GM19468 (cell line): ENCODE measurements around the gene PTPRE.

ENCODE experiments used
- ATAC-seq: cut with Tn5 transposase; IDR thresholded peaks from one replicate; pipeline ENCODE4 v1.9.1; 2021; ENCODE audit warnings: mild to moderate bottlenecking, moderate library complexity, moderate number of reproducible peaks; ENCODE audit not compliant: unreplicated experiment; ENCODE audit errors: extremely low read depth

PTPRE gene

DNA sequence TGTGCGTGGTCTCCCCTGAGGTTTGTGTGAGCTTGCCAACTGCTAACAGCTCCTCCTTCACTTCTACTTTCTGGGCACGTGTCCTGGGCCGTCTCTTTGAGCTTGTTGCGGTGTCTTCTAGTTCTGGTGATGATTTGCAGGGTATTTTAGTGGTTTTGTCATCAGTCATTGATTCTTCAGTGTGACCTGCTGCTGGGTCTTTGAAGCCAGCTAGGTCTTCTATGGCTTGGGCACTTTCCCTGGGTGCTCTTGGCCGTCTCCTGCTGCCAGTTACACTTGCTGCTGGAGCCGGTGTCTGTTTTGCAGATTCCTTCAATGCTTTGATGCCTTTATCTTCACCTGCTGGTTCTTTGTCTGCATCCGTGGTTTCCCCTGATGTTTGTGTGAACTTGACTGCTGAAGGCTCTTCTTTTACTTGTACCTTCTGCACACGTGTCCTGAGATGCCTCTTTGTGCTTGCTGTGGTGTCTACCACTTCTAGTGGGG lies 196.4 kb downstream of the PTPRE start:
- ATAC-seq, result no peak

DNA sequence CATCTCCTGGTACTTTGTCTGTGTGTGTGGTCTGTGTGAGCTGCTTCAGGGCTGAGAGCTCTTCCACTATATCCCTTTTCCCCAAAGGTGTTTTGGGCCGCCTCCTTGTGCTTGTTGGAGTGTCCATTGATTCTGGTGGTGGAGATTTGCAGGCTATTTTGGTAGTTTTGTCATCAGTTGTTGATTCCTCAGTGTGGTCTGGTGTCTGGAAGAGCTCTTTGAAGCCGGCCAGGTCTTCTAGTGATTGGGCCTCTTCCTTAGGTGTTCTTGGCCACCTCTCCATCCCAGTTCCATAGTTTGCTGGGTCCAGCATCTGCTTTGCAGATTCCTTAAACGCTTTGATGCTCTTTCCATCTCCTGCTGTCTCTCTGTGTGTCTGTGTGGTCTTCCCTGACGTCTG lies 198.5 kb downstream of the PTPRE start:
- ATAC-seq, result no peak

DNA sequence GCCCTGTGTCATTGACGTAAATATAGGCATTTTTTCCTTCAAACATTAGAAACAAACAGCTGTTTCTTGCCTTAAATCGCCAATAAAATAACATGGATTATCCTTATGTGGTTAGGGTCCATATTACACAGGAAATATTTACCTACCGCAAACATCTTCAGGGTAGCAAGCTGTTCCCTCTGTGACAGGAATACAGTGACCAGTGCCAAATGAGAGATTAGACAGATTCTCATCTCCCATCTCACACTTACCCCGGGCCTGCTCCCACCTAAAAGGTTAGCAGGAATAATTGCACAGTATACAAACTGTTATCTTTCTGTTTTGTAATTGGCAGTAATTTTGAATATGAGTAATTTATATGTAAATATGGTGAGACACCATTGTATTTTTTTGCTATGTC lies 202.8 kb downstream of the PTPRE start:
- ATAC-seq, result no peak

DNA sequence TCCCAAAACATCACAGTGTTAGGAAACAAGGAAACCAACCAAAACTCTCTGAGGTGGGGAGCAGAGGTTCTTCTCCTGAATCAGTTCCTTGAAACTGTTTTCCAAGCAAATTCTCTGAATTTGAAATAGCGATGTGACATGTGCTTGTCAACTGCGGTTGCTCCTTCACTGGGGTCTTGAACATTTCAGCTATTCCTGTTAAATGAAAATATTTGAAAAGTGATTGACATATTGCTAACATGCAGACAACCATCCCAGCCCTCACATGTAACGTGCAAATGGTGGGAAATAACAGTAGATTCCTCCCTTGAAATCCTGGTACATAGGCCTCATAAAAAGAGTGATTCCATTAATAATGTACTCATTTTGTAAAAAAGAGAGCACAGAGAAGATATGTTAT lies 203.4 kb downstream of the PTPRE start:
- no peak for ATAC-seq

DNA sequence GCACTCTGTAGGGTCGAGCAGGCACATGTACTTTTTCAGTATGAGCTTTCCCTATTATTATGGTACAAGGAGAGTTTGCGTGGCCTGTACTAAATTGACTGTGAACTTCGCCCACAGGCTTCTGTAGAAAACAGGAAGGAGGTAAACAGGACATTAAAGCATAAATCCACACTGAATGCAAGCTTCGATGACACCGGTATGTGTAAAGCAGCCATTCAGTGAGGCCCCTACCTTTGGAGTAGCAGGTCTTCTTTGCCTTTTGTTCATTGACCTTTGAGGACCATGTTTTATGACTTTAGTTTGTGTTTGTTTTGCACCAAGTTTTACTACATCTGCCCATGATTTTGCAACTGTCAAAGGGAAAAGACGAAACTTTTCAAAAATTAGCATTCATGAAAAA lies 204.8 kb downstream of the PTPRE start:
- ATAC-seq, result no peak

DNA sequence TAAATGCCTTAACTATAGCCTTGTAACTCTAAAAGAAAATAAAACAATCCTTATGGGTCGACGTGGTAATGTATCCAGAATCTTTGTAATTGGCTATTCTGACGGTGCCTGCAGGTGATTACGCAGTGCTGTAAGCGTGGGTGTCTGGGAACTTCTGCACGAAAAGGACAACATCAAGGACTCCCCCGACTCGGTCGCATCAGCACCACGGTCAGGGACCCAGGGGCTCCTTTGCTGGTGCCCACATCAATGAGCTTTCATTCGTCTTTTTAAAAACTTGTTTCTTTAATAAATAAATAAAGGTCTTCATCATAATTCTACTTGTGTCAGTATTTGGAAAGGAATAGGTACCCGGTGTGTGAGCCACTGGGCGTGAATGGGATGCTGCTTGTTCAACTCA lies 206.1 kb downstream of the PTPRE start:
- ATAC-seq, result no peak

DNA sequence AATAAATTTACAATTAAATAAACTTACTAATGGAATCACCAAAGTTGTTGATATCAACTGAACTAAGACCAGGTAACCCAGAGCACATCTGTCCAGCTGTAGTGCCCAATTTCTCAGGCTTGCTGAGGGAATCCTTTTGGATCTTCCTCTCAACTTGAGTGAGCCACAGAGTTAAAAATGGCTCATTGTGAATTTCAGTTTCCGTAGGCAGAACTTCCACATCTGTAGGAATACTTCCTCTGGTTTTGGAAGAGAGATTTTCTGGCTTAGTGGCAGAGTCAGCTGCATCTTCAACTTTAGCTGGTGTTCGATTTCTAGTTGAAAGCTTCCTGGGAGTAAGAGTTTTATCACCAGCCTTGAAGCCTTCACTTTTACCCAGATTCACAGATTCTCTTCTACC lies 208.0 kb downstream of the PTPRE start:
- no peak for ATAC-seq

DNA sequence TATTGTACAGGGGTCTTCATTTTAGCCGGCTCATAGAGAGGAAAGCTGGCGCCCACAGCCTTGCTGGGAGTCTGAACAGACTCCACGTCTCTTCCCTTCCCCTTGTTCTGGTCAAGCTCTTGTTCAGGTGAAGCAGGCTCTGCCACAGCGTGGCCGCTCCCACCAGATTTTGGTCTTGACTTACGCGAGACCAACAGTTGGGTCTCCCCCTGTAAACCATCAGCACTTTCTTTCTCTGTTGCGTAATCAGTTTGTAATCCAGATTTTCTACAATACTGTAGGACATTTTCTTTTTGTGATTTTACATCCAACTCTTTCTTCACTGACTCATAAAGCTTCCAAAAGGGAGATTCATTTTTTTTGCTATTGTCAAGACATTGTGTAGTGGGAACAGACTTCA lies 208.5 kb downstream of the PTPRE start:
- no peak for ATAC-seq

DNA sequence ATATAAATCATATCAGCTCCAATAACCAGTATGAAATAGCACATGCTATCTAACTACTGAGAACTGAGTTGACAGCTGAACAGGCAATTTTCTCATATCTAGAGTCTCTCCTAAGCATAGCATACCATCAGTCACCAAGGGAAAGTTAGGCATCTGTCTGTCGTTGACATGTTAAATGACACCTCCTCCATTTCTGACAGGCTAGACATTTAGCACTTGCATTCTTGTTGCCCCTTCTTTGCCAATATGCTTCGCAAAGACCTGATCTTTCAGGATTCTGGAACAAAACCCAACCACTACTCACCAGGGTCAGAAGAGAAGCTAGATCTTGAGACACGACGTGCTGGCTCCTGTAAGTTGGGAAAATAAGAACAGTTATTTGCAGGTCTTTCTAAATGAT lies 209.3 kb downstream of the PTPRE start:
- ATAC-seq, result no peak

DNA sequence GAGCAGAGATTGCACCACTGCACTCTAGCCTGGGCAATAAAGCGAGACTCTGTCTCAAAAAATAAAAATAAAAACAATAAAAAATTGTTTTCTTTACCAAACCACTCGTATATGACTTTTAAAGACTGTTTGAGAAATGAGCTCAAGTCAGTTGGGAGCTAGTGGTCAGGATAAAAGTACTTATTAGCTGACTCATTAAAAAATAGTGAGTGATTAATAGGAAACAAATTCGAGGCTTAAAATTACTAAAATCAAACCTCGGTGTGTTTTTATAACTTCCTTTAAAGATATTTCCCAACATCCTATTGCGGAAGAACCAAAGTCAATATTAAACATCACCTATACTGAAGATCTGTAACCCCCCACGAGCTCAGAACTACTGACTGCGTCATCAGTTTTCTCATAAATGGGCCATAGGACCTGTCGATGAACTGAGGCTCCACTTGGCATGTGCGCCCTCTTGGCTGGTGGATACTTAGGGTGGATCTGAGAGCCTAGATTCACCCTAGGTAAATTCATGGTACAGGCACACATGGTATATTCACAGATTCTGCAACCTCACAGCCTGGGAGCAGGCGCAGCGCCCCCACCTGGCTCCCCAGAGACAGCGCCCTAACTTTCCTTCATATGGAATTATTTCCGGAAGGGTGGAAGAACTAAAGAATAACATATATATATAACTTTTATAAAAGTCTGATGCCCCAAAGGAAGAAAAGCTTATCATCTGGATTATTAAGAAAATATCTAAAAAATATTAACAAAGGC lies 210.1 kb downstream of the PTPRE start:
- no peak for ATAC-seq

DNA sequence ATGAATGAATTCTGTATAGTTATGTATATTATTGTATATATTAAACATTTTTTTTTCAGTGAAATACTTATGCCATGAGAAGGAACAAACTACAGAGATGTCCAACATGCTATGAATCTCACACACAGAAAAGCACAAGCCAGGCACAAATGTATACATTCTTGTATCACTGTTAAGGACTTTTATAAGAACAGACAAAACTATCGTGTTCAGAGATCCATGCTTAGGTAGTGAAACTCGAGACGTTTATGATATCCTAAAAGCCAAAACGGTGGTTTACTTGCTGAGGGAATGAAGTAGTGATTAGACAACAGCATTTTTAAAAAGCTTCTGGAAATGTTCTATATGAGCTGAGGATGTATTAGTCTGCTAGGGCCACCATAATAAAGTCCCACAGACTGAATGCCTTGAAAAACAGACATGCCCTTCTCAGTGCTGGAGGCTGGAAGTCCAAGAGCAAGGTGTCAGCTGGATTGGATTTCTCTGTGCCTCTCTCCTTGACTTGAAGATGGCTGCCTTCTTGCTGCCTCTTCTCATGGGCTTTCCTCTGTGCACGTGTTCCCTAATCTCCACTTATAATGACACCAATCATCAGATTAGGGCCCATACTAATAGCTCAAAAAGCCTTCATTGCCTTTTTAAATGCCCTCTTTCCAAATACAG lies 215.0 kb downstream of the PTPRE start:
- ATAC-seq, result no peak

DNA sequence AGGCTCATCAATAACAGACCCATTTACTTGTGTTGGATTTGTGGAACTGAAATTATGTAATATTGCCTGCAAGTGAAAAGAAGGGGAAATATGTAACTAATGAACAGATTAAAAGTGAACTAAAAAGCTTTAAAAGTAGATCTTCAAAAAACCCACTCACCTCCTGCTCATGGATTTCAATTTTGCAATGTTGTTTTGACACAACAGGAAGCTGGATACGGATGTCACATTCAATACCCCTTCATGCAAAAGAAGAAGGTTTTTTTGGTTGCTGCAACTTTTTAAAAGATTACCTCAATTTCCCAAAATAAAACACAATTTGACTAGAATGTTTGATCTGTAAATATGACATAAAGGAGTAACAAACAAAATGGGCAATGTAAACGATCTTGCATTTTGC lies 216.0 kb downstream of the PTPRE start:
- ATAC-seq, result no peak

DNA sequence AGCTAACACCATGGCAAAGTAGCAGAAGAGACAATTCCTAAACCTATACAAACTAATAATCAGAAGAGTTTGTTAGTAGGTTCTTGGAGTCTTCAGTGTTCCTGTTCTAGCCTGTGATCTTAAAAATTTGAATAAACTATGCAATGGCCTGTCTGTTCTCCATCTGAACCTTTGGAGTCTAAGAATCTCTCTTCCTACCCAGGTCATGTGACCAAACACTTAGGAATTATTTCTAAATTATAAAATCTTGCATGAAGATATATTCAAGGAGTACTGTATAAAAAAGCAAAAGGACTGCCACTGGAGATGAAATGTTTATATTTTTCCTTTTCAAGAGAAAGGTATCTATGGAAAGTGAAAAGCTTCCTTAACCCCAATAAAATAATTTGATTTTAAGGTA lies 216.9 kb downstream of the PTPRE start:
- no peak for ATAC-seq

DNA sequence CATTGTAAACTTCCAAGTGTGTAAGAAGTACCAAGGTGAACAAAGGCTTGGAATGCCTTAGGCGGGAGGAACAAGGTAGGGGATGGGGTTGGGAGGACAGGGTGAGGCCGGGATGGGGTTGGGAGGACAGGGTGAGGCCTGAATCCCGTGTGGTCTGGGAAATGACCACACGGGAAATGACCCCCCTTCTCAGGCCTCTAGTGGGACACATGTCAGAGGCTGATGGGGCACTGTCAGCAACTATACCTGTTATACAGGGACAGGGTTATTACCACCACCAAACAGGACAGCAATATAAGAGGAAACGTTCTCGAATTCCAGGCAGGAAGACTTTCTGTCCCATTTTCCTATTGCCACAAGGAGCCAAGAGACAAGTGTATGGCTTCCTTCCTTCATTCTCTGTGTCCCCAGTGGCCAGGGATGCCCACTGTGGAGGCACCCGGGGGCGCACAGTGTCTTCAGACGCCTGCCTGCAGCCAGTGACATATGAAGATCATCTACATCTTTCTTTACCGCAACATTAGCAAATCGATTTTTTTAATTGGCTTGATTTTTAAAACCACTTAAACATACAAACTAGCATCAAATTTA lies 218.0 kb downstream of the PTPRE start:
- no peak for ATAC-seq

DNA sequence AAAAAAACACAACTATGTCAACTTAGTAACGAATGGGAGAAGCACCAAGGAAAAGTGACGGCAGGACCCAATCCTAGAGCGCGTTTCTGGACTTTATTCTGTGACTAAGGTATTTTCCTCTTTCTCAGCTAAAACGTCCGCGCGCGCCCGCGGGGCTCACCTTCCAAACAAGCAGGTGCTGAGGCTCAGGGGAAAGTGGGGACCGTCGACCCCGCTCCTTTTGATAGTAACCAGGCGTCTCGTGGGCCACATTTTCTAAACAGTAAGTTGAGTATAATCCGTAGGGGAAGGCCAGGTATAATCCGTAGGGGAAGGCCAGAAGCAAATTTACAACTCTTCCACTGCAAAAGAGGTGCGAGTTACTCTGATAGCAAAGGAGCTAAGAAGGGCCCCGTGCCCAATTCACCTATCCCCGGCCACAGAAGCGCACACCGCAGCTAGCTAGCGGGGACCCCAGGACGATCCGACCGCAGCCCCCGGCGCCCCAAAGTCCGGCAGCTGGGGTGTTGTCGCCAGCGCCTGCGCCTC lies 218.6 kb downstream of the PTPRE start:
- ATAC-seq, result no peak

DNA sequence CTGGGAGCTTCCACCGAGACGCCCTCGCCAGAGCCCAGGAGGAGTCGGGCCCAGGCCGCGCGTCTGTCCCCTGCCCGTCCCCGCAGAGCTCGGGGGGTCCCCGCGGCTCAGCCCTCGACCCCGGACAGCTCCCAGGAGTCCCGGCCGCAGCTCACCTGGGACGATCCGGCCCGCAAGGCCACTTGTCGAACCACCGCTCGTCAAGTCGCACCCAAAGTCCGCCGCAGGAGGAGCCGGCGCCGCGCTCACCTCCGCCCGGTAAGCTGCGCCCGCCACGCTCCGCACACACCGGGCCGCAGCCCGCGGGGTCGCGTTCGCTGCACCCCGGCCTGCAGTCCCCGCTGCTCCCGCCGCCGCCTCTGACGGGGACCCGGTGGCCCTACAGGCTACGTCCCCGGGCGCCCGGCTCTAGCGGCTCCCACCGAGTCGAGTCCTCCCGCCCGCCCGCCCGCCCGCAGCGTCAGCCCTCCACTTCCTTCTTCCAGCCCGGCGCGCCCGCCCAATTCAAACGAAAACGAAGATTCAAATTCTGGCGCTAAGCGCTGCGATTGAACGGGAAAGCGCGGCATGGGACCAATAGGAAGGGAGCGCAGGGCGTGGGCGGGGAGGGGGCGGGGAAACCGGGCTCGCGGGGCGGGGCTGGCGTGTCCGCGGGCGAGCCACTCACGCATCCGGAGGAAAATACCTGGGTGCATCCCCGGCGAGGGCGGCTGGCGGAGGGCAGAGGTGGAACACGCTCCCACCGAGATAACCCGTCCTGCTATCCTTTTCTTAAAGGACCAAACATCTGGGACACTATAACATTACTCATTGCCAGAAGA lies 219.3 kb downstream of the PTPRE start, which contains the start of gene MKI67:
MKI67 (minus strand) TSS at position 480 of the 821 bp plus-strand sequence. CDS start 756 bp downstream, outside the sequence.
- ATAC-seq, result peak; percentile 80

DNA sequence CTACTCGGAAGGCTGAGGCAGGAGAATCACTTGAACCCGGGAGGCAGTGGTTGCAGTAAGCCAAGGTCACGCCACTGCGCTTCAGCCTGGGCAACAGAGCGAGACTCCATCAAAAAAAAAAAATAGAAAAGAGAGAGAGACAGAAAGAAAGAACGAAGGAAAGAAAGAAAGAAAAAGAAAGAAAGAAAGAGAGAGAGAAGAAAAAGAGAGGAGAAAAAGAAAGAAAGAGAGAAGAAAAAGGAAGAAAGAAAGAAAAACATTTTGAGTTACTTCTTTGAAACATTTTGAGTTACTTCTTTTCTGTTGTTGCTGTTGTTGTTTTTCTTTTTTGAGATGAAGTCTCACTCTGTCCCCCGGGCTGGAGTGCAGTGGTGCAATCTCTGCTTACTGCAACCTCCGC lies 221.7 kb downstream of the PTPRE start:
- no peak for ATAC-seq

DNA sequence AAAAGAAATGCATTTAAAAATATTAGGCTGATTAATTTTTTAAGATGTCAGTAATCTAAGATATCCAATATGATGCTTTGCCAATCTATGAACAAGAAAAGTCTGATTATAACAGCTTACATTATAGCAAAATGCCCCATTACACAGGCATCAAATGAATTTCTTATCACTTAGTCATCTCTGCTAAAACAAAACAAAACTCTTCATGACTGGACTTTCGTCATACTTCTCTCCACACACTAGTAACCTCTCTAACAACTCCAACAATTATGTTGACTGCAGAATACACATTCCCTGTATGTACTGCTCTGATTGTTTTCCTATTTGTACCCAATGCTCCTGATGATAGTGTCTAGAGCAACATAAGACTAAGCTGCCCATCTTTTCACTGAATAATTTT lies 223.1 kb downstream of the PTPRE start:
- no peak for ATAC-seq
